Pulmonary artery endothelial cell (primary cell): ENCODE data around the gene PRSS22. TPM values are rescaled to one million over a fixed set of nuclear protein-coding genes. Genes with fewer than 3 reads are reported as not detected.
"Not testable (repeated sequence)": the region's sequence is repeated elsewhere in the genome, so short reads cannot be mapped to it uniquely, and the experiment has no call there.

Experiments
- DNase-seq: peaks from one replicate; pipeline ENCODE4 v3.0.0-alpha.2; 2011; ENCODE audit warnings: low read depth, low spot score
- total RNA-seq: library from RNA; depleted of rRNA; stranded (reverse); fragments of >200 nt; gene quantifications from 2 replicates; pipeline ENCODE4 v1.2.3, GENCODE V29; 2014

Gene PRSS22, protein sequence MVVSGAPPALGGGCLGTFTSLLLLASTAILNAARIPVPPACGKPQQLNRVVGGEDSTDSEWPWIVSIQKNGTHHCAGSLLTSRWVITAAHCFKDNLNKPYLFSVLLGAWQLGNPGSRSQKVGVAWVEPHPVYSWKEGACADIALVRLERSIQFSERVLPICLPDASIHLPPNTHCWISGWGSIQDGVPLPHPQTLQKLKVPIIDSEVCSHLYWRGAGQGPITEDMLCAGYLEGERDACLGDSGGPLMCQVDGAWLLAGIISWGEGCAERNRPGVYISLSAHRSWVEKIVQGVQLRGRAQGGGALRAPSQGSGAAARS
- total RNA-seq = not detected in 2 replicates

DNA sequence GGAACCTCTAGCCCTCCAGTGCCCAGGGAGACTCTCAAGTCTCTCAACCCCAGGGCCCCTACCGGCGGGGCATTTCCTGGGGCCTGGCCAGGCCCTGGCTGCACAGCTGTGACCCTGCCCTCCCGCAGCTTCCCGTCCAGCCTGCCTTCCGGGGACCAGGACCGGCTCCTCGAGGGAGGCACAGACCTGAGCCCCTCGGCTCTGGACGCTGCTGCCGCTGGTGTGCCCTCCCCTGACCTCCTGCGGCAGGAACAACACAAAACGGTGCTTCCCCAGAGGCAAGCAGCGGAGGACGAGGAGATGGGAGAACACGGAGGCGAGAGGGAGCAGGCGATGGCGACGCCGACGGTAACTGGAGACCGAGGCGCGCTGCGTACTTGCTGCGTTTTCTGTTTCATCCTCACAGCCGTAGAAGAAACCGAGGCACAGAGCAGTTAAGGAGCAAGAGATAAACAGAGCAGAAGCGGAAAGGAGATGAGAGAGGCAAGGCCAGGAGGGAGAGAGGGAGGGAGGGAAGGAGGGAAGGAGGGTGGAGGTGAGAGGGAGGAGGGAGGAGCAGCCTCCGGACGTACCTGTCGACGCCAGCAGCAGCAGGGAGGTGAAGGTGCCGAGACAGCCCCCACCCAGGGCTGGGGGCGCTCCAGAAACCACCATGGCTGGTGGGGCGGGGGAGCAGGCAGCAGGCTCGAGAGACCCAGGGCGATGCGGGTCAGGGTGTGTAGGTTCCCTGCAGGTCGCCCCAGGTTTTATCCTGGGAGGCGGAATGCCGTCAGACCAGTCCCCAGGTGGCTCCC is at the start of gene PRSS22:
Gene PRSS22 (minus strand): TSS at position 720 of the 794 bp plus-strand sequence. CDS start 66 bp downstream, at position 654.
- DNase-seq = no peak

GRCh38 chr16:2907084-2907753 is 49.2 kb upstream of the PRSS22 start:
- DNase-seq = not testable (repeated sequence)

GRCh38 chr16:2905988-2906387 is 48.0 kb upstream of the PRSS22 start:
- DNase-seq = no peak

- peak; percentile 98 for DNase-seq
Observed at GRCh38 chr16:2905241-2905987, 47.4 kb upstream of the PRSS22 start.

GRCh38 chr16:2904922-2905240 is 46.9 kb upstream of the PRSS22 start:
- DNase-seq = no peak

- DNase-seq = peak; percentile 40
Observed at GRCh38 chr16:2904100-2904921, 46.3 kb upstream of the PRSS22 start.

DNA sequence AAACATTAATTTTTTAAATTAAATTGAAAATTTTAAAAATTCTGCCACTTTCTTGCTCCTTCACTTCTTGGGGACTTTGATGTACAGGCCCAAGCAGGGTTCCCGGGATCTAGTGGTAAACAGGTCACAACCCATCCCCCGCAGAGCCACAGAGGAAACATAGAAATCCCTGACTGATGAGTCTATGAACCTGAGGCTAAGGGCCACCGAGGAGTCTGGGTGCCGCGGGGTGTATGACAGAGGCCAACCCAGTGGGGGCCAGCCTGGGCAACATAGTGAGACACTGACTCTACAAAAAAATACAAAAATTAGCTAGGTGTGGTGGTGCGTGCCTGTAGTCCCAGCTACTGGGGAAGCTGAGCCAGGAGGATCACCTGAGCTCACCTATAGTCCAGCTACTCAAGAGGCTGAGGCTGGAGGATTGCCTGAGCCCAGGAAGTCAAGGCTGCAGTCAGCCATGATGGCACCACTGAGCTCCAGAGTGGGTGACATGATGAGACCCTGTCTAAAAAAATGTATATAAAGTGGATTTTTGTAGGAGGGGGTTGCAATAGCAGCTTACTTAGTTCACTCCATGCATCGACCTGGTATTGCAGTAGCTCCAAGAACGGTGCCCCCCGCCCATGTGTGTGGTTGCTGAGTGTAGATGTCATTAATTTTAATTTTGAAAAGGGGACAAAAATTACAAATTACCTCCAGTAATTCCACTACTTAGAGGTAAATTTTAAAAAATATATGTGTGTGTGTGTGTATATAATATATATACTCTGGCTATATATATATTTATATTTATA is 44.6 kb upstream of the PRSS22 start:
- no peak for DNase-seq

DNA sequence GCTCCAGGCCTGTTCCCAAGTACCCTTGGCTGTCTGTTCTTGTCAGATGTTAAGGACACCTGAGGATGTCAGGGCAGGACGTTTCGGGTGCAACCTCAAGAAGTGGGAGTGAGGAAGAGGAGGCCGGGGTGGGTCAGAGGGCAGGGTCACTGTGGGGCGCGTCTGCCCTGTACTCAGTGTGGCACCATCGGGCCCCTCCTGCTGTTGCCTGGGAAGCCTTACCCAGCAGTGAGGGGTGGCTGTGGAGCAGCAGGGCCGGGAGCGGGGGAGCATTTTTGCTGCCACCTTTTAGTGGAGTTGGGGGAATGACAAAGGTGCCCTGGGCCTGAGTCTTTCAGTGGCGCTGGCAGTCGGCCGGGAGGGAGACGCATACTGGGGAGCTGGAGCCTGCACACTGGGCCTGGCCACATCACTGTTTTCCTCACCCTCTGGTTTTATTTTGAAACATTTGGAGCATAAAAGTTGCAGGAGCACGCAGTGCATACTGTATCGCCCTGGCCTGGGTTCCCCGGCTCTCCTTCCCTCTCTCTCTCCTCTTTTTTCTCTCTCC is 42.6 kb upstream of the PRSS22 start:
- no peak for DNase-seq

GRCh38 chr16:2899564-2900072 is 41.6 kb upstream of the PRSS22 start:
- no peak for DNase-seq

DNA sequence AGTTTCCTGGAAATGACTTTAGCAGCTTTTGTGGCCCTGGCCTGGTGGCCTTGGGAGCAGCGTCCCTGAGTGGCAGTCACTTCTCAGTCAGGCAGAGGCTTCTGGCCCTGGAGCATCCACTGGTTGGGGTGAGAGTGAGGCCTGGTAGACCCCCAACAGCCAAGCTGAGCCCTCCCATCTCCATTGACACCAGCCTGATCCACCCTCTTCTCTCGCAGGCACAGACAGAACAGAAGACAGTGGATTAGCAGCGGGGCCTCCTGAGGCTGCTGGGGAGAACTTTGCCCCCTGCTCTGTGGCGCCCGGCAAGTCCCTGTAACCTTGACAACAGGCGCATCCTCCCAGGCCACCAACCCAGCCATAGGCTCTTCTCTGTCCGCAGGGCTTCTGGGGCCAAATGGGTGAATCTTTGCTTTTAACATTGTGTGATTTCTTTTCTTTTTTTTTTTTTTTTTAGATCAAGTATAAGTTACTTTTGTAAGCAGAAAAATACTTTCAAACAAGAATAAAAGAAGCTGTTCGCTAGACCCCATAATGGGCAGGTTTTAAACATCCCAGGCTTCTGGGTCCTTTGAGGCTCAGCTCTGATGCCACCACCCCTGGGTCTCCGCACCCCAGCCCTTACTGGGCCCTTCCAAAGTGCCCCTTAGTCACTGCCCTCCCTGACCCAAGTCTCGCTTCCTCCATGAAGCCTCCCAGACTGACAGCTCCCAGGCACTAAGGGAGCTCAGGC is 41.0 kb upstream of the PRSS22 start:
- DNase-seq = no peak

DNA sequence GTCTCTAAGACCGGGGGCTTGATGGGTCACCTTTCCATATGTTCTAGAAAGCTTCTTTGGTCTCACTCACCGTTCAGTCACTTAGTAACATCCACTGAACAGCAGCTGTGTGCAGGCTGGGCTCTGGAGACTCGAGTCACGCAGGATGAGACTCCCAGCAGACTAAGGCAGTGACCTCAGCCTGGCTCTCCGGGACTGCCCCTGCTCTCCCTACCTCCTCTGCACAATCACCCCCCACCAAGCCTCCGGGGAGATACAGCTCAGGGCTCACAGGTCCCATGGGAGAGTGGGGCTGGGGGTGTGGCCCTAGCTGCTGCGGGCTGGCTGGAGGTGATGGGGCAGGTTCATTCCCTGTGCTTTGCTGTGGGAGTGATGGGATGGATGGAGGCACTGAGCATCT is 39.1 kb upstream of the PRSS22 start:
- DNase-seq = no peak

- no peak for DNase-seq
Observed at GRCh38 chr16:2896480-2897010, 38.6 kb upstream of the PRSS22 start.

- no peak for DNase-seq
Observed at GRCh38 chr16:2895813-2896212, 37.8 kb upstream of the PRSS22 start.

- no peak for DNase-seq
Observed at GRCh38 chr16:2894231-2894630, 36.3 kb upstream of the PRSS22 start.

- no peak for DNase-seq
Observed at GRCh38 chr16:2884041-2884451, 26.1 kb upstream of the PRSS22 start.

DNA sequence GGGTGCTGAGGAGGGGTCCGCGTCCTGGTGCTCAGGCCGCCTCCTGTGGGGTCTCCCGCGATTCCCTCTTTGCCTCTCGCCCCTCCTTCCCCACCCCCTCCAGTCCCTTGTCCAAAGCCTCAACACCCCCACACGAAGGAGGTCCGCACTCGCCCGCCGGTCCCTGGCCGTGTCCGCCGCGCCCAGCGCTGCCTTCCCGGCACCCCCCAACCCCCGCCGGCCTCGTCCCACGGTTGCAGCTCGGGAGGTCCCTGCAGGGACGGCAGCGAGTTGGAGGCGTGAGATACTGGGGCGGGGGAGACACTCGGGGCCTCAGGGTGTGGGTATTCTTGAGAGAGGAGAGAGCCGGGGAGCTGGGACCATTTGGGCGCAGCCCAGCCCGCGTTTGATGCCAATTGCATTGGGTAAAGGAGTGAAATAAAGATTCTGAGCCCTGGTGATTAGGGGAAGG is 25.5 kb upstream of the PRSS22 start:
- no peak for DNase-seq

DNA sequence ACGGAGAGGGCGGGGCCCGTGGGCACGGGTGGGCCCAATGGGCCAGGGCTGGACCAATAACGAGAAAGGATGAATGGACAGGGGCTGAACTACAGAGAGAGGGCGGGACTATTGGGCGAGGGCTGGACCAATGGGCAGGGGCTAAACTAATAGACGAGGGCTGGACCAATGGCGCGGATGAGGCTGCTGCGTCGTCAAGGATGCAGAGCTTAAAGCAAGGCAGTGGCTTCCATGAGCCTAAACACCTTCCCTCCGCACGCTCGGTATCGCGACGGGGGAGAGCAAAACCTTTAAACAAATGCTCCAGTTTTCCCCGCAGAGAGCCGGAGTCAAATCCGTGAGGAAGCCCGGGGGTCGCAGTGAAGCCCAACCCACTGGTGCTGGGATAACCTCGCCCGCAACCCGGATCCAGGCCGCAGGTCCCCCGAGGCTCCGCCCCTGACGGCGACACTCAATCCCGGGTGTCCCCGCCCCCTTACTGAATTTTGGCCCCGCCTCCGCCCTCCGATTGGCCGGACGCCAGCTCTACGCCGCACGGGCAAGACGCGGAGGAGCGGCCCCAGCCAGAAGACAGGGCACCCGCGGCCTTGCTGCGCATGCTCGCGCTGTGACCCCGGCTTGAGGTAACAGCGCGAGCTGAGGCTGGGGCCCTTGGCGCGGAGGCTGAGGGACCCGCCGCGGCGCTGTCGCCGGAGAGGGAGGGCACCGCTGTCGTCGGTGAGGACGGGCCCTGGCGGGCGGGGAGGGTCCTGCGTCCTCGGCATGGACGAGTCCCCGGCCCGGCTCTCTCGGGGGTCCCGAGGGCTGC is 24.9 kb upstream of the PRSS22 start, which contains the start of gene FLYWCH2:
Gene FLYWCH2 (plus strand): TSS at position 566 of the 808 bp plus-strand sequence. CDS start 13,235 bp downstream, outside the sequence.
- peak; percentile 97 for DNase-seq
